Measurements from ENCODE around the gene PCBP3.

PCBP3 gene

GRCh38 chr21:45818904-45819285 is 175.4 kb downstream of the PCBP3 start:
- no peak for TF ChIP-seq ZNF274 (IDR thresholded peaks at IDR 0.05; ENCODE audit: low read depth, low read length)
- H3K4me3 ChIP-seq (ENCODE audit: low read length), result no peak overlapping the region

DNA sequence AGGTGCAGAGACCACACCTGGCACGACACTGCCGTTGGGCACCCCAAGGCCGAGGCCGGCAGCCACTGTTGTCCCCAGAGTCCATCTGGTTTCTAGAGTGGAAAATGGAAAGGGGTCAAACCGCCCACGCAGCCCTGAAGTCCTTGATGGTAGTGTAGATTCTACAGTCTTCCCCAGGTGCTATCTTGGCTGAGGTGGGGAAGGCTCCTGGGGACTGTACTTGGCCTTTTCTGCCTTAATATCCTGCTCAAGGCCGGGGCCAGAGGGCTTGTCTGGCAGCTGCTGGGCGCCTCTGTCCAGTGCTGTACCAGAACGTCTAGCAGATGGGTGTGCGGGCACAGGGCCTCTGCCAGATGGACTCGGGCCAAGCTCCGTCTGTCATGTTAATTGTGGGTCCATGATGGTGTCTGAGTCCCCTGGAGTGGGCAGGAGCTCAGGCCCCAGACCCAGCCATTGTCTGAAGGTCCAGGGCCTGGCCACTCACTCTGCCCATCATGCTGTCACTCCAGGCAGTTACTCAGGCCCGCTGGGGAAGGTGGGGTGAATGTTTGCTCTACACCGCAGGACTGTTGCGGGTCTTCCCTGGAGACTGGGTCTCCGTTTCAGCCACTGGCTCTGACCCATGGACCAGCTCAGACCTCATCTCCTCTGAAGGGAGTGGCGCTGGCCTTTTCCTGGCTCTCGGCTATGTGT is 176.1 kb downstream of the PCBP3 start:
- no peak for TF ChIP-seq ZNF274 (IDR thresholded peaks at IDR 0.05; ENCODE audit: low read depth, low read length)
- H3K4me3 ChIP-seq (ENCODE audit: low read length), result no peak overlapping the region

DNA sequence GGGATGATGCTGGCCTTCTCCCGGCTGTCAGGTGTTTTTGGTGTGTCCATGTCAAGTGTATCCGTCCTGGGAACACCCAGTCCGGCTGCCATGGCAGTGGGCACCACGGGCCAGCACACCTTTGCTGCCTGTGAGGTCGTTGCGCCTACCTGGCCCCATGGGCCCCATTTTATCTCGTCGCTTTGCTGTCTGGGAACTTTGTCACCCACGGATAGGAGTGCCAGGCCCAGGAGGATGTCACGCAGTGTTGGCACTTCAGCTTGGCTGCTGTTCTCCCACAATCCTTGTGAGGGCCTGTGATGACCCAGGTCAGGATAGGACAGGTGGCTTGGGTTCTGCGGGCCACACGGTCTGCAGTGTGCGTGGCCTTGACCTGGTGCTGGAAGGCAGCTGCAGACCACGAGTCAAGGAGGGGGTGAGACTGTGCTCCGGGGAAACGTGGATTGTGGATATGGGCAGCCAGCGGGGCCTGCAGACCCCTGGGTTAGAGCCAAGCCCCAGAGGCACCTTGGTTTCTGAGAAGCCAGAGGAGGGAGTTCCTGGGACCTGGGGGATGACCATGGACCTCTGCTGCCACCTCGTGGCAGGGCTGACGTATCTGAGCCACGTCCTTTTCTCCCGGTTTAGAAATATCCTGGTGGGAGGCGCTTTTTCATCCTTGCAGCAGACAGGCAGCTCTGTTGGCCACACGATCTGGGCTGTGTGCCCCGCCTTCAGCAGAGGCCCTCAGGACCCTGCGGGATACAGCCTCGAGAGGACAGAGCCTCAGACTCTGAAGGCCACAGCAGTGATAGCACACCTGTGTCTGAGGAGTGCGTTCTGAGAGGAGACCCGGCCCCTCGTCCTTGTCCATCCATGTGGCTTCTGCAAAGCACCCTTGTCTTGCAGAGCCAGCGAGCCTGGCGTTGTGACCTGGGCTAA is 176.9 kb downstream of the PCBP3 start:
- no peak for TF ChIP-seq ZNF274 (IDR thresholded peaks at IDR 0.05; ENCODE audit: low read depth, low read length)
- H3K4me3 ChIP-seq (ENCODE audit: low read length), result no peak overlapping the region

DNA sequence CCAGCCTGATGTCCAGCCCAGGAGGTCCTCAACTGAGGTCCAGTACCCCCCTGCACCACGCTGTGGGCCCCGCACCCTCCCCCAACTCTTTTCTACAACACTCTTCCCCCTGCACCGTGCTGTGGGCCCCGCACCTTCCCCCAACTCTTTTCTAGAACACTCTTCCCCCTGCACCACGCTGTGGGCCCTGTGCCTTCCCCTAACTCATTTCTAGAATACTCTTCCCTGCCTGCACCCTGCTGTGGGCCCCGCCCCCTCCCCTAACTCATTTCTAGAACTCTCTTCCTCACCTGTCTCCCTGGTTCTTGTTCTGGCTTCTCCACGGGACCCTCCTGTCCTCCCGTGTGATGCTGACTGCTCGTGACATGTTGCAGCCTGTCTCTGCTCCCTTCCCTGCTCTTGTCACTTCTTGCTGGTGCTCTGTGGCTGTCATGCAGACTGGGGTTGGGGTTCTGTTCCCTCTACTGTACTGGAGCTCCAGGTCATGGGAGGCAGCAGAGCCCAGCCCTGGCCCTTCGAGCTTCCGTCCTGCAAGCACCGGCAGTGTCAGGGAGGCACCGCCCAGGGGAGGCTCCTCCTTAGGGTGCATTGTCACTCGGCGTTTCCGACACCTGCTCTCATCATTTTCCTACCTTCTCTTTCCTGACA is 177.9 kb downstream of the PCBP3 start:
- TF ChIP-seq ZNF274 (IDR thresholded peaks at IDR 0.05; ENCODE audit: low read depth, low read length), result no peak
- no peak overlapping the region for H3K4me3 ChIP-seq (ENCODE audit: low read length)

DNA sequence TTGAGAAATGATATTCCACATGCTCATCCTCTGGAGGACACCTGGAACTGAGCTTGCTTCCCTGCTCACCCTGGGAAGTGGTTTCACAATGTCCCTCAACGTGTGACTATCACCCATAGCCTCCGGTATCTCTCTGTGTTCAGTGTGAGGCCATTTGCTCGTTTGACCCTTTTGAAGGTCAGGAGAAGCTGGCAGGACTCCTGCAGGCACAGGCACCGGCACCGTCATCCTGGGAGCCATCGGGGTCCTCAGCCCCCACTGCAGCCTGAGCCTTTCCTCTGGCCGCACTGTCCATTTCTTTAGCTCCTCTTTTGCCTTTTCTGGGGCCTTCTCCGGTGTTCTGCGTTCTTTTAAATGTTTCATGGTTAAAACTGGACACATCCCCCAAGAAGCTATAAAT is 178.5 kb downstream of the PCBP3 start:
- H3K4me3 ChIP-seq (ENCODE audit: low read length), result no peak overlapping the region
- no peak for TF ChIP-seq ZNF274 (IDR thresholded peaks at IDR 0.05; ENCODE audit: low read depth, low read length)

- no peak for TF ChIP-seq ZNF274 (IDR thresholded peaks at IDR 0.05; ENCODE audit: low read depth, low read length)
- H3K4me3 ChIP-seq (ENCODE audit: low read length), result no peak overlapping the region
Measured at GRCh38 chr21:45822429-45823099, 179.0 kb downstream of the PCBP3 start.

GRCh38 chr21:45823100-45823681 is 179.7 kb downstream of the PCBP3 start:
- TF ChIP-seq ZNF274 (IDR thresholded peaks at IDR 0.05; ENCODE audit: low read depth, low read length), result no peak
- no peak overlapping the region for H3K4me3 ChIP-seq (ENCODE audit: low read length)

DNA sequence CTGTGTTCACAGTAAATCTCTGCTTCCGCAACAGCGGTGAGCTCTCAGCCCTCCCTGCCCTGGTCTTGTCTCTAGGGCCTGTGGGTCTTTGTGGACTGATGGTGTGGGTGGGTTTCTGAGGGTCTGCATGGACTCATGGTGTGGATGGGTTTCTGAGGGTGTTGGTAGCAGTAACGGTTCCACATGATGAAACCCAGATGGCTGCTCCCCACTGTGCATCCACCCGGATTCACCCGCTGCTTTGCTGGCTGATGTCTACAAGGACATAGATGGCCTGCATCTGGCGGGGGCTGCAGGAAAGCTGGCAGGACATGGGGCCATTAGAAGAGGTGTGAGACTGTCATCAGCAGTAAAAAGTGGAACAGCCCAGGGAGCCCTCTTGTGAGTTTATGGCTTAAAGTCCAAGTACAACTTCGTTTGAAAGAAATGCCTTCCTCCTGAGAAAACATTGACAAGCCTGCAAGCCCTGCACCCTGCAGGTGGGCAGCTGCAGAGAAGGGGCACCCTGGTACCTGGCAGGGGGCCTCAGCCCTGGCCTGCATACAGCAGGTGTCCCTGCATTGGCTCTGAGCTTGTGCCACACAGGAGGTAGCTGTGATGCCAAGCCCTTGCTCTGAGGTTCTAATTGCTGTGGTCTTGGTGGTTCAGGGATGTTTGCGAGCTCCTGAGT is 181.2 kb downstream of the PCBP3 start:
- no peak for TF ChIP-seq ZNF274 (IDR thresholded peaks at IDR 0.05; ENCODE audit: low read depth, low read length)

GRCh38 chr21:45825219-45825618 is 181.7 kb downstream of the PCBP3 start:
- H3K4me3 ChIP-seq (ENCODE audit: low read length), result no peak overlapping the region
- no peak for TF ChIP-seq ZNF274 (IDR thresholded peaks at IDR 0.05; ENCODE audit: low read depth, low read length)

More for the DNA sequence above, 181.2 kb downstream of the PCBP3 start:
- no peak overlapping the region for H3K4me3 ChIP-seq (ENCODE audit: low read length)

DNA sequence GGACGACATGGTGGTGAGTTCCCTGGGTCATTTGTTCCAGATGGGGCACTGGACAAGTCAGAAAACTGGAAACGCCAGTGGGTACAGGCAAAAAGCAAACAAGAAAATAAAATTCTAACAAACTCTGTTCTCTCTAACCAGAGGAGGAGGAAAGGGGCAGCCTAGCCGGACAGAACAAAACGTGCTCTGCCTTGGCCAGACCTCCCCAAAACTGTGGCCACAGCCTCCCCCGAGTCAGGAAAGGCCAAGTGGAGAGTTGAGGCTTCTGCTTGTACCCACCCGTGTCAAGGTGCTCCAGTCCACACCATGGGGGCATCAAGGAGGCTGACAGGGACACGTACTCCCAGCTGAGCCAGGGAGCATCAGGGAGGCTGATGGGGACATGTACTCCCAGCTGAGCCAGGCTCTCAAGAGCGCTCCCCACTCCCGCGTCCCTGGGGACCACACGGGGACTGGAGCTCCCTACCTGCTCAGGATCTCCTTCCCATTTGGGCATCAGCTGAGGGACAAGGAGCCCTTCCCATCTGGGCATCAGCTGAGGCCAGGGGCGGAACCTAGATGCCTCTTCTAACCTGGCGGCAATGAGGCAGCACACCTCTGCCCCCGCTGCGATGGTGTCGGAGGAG is 183.3 kb downstream of the PCBP3 start:
- TF ChIP-seq ZNF274 (IDR thresholded peaks at IDR 0.05; ENCODE audit: low read depth, low read length), result no peak
- H3K4me3 ChIP-seq (ENCODE audit: low read length), result no peak overlapping the region

DNA sequence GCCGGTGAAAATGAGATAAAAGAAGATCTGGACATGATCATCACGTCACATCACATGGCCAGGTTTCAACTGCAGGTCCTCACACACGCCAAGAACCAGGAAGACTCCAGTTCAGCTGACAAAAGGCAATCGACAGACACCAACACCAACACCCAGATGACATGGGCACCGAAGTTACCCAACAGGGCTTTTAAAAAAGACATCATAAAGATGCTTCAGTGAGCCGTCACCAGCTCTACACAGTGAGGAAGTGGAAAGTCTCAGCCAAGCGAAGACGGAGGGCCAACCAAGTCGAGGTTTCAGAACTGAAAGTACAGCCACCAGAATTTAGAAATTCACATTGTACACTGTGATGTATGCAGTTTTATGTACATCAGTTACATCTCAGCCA is 183.8 kb downstream of the PCBP3 start:
- TF ChIP-seq ZNF274 (IDR thresholded peaks at IDR 0.05; ENCODE audit: low read depth, low read length), result no peak
- no peak overlapping the region for H3K4me3 ChIP-seq (ENCODE audit: low read length)

GRCh38 chr21:45827881-45828579 is 184.5 kb downstream of the PCBP3 start:
- H3K4me3 ChIP-seq (ENCODE audit: low read length), result no peak overlapping the region
- TF ChIP-seq ZNF274 (IDR thresholded peaks at IDR 0.05; ENCODE audit: low read depth, low read length), result no peak

Measured in GM08714 (cell line).